Hepatocyte (in vitro differentiated cells): ENCODE measurements around the gene ACAD9. TPM values are rescaled to one million over a fixed set of nuclear protein-coding genes. Genes with fewer than 3 reads are reported as not detected.

Source experiments
- DNase-seq: peaks from one replicate; pipeline ENCODE4 v3.0.0-alpha.2; 2016; ENCODE audit warnings: low spot score
- H2AFZ ChIP-seq: fragments of 200-600 bp; sonication (generic); 2 replicates; pipeline ENCODE4 v1.6.0; 2016; ENCODE audit warnings: antibody characterized with exemption, mild to moderate bottlenecking
- H3K27ac ChIP-seq: fragments of 200-600 bp; sonication (generic); 2 replicates; pipeline ENCODE4 v1.5.1; 2016; ENCODE audit warnings: mild to moderate bottlenecking
- H3K27me3 ChIP-seq: fragments of 200-600 bp; sonication (generic); 2 replicates; pipeline ENCODE4 v1.6.1; 2016
- H3K36me3 ChIP-seq: fragments of 200-600 bp; sonication (generic); replicated peaks from 2 replicates; pipeline ENCODE4 v1.5.1; 2016; ENCODE audit warnings: low read depth; ENCODE audit not compliant: insufficient read depth
- H3K4me1 ChIP-seq: fragments of 200-600 bp; sonication (generic); 2 replicates; pipeline ENCODE4 v1.5.1; 2016; ENCODE audit warnings: mild to moderate bottlenecking, moderate library complexity; ENCODE audit not compliant: insufficient read depth
- H3K4me2 ChIP-seq: fragments of 200-600 bp; sonication (generic); 2 replicates; pipeline ENCODE4 v1.6.0; 2016
- H3K4me3 ChIP-seq: fragments of 200-600 bp; sonication (generic); 2 replicates; pipeline ENCODE4 v1.5.1; 2016; ENCODE audit warnings: mild to moderate bottlenecking
- H3K79me2 ChIP-seq: fragments of 200-600 bp; sonication (generic); 2 replicates; pipeline ENCODE4 v1.6.0; 2017; ENCODE audit warnings: mild to moderate bottlenecking
- H3K9me2 ChIP-seq: fragments of 200-600 bp; sonication (generic); replicated peaks from 2 replicates; pipeline ENCODE4 v1.6.0; 2017; ENCODE audit warnings: mild to moderate bottlenecking; ENCODE audit not compliant: insufficient read depth
- H3K9me3 ChIP-seq: fragments of 200-600 bp; sonication (generic); 2 replicates; pipeline ENCODE4 v1.5.1; 2016; ENCODE audit warnings: low read depth, mild to moderate bottlenecking
- H4K20me1 ChIP-seq: fragments of 200-600 bp; sonication (generic); 2 replicates; pipeline ENCODE4 v1.6.0; 2016; ENCODE audit warnings: mild to moderate bottlenecking; ENCODE audit not compliant: insufficient read depth, poor library complexity, severe bottlenecking
- EZH2 ChIP-seq: fragments of 200-600 bp; sonication (generic); IDR thresholded peaks from 2 replicates; pipeline ENCODE4 v1.6.1; 2016; ENCODE audit warnings: antibody characterized with exemption, mild to moderate bottlenecking, borderline replicate concordance
- EZH2phosphoT487 ChIP-seq: fragments of 200-600 bp; sonication (generic); IDR thresholded peaks from one replicate; pipeline ENCODE4 v1.6.1; 2018; ENCODE audit warnings: antibody characterized with exemption, mild to moderate bottlenecking, low read depth, moderate library complexity; ENCODE audit not compliant: unreplicated experiment, severe bottlenecking
- WGBS: methylation state at CpG from one replicate; pipeline ENCODE4 v1.1.6; 2016; ENCODE audit warnings: low lambda C conversion rate; ENCODE audit errors: missing lambda C conversion rate; 5-methylcytosine and 5-hydroxymethylcytosine counted together
- polyA plus RNA-seq: library from polyadenylated mRNA; unstranded; fragments of >200 nt; fragmentation: Nextera tagmentation; extraction: Ambion mirVana; gene quantifications from 2 replicates; pipeline ENCODE4 v1.2.1, GENCODE V29; 2016
- total RNA-seq: library from RNA; depleted of rRNA; stranded (reverse); fragments of >200 nt; gene quantifications from 2 replicates; pipeline ENCODE4 v1.2.3, GENCODE V29; 2014
- TF ChIP-seq, protein P1 (sequence below): fragments of 200-600 bp; sonication (generic); IDR thresholded peaks from 2 replicates; pipeline ENCODE4 v1.5.1; 2016; ENCODE audit warnings: antibody characterized with exemption, mild to moderate bottlenecking; ENCODE audit not compliant: poor library complexity

The ACAD9 gene
- total and polyA plus RNA-seq, 2 experiments from 2014 or later = 32.0 to 33.8 TPM

DNA sequence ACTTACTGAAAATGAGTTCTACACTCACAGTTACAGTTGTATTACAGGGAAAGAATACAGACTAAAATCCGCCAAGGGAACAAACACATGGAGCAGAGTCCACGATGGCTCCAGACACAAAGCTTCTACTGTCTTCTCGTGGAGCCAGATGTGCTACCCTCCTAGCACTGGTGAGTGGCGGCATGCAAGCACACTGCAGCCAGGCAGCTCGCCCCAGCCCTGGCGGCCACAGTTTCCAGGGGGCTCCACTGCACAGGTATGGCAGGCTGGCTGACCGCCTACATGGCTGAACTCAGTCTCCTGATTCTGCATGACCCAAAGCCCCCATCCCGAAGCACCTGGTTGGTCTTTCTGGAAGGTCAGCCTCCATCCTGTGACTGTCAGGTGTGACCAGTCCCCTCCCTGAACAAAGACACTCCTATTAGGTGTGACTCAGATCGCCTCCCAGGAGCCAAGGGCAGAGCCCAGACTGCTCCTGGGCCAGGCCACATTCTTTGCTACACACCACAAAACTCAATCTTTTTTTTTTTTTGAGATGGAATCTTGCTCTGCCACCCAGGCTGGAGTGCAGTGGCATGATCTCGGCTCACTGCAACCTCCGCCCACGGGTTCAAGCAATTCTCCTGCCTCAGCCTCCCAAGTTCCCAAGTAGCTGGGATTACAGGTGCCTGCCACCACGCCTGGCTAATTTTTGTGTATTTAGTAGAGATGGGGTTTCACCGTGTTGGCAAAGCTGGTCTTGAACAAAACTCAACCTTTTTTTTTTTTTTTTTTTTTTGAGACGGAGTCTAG is 62.9 kb downstream of the ACAD9 start:
- Histone ChIP-seq H3K36me3 (no peaks in the 10 kb centered on the region), H3K4me3 (no peak overlapping the region), H3K9me2 (no peaks in the 10 kb centered on the region), H4K20me1 (no peaks in the 10 kb centered on the region), H3K79me2 (no peaks in the 10 kb centered on the region), H3K4me2 (no peak overlapping the region), H3K4me1 (no peaks in the 10 kb centered on the region), H3K27me3 (no peaks in the 10 kb centered on the region), H3K9me3 (no peaks in the 10 kb centered on the region), H3K27ac (no peak overlapping the region), H2AFZ (no peak overlapping the region)
- TF ChIP-seq, protein P1, sequence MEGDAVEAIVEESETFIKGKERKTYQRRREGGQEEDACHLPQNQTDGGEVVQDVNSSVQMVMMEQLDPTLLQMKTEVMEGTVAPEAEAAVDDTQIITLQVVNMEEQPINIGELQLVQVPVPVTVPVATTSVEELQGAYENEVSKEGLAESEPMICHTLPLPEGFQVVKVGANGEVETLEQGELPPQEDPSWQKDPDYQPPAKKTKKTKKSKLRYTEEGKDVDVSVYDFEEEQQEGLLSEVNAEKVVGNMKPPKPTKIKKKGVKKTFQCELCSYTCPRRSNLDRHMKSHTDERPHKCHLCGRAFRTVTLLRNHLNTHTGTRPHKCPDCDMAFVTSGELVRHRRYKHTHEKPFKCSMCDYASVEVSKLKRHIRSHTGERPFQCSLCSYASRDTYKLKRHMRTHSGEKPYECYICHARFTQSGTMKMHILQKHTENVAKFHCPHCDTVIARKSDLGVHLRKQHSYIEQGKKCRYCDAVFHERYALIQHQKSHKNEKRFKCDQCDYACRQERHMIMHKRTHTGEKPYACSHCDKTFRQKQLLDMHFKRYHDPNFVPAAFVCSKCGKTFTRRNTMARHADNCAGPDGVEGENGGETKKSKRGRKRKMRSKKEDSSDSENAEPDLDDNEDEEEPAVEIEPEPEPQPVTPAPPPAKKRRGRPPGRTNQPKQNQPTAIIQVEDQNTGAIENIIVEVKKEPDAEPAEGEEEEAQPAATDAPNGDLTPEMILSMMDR = no peak
- TF ChIP-seq EZH2 (no peak), EZH2phosphoT487 (no peak)
- no peak for DNase-seq
- 85% methylated on average over 15 of the region's 15 CpGs for WGBS

DNA sequence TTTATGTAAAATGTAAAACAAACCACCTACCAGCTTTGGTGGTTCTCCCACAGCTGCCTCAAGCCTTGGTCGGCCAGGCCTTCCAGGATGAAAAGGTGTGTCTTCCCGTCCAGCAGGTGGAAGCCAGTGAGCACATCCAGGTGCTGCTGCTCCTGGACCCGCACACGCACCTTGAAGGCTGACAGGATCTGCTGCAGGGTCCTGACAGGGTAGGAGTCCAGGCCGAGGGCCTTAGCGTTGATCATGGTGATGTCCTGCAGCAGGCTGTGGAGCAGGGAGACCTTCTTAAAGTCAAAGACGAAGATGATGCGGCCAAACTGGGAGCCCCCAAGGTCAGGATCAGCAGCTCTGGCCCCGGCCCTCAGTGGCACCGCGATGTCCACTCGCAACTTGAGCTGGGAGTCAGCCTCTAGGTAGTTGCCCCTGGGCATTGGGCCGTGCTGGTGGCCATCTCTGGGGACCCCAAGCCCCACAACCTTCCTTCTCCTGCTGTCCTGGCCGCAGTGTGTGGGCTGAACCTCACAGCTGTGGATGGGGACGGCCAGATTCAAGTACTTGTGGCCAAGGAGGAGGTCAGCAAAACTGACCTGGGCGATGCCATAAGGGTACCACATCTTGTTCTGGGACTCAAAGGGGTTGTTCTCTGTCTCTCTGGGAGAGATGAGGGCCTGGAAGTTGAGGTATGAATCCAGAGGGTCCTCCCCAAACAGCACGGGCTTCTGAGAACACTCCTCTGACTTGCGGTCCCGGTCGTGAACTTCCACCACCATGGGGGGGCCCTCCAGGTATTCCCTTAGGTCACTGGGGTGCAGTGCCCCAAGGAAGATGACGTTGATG is 65.8 kb downstream of the ACAD9 start:
- H3K36me3 ChIP-seq = no peaks in the 10 kb centered on the region
- no peaks in the 10 kb centered on the region for H3K4me1 ChIP-seq
- H3K9me2 ChIP-seq = no peaks in the 10 kb centered on the region
- H3K27me3 ChIP-seq = no peaks in the 10 kb centered on the region
- H3K4me2 ChIP-seq = no peak overlapping the region
- no peak overlapping the region for H3K4me3 ChIP-seq
- H3K27ac ChIP-seq = no peak overlapping the region
- no peak for DNase-seq
- H4K20me1 ChIP-seq = no peaks in the 10 kb centered on the region
- no peaks in the 10 kb centered on the region for H3K9me3 ChIP-seq
- no peak overlapping the region for H2AFZ ChIP-seq
- TF ChIP-seq, protein P1 = no peak
- TF ChIP-seq EZH2phosphoT487 = no peak
- no peak for TF ChIP-seq EZH2
- 88% methylated on average over 21 of the region's 21 CpGs for WGBS
- H3K79me2 ChIP-seq = no peaks in the 10 kb centered on the region

DNA sequence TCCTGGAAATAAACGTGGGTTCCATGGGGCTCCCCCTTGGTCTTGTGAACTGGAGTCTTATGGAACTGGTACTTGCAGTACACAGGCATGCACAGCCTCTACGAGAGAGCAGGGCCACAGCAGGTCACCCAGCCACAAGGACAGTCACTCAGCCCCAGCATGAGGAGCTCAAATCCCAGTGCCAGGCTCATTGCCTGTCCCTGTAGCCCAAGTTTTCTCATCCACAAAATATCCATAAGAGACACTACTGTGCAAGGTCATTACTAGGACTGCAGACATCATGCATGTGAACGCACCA is 66.4 kb downstream of the ACAD9 start:
- TF ChIP-seq, protein P1 = no peak
- TF ChIP-seq EZH2phosphoT487 (no peak), EZH2 (no peak)
- Histone ChIP-seq H3K36me3 (no peaks in the 10 kb centered on the region), H3K27me3 (no peaks in the 10 kb centered on the region), H4K20me1 (no peaks in the 10 kb centered on the region), H3K9me2 (no peaks in the 10 kb centered on the region), H3K4me3 (no peak overlapping the region), H3K4me1 (no peaks in the 10 kb centered on the region), H3K9me3 (no peaks in the 10 kb centered on the region), H3K79me2 (no peaks in the 10 kb centered on the region), H3K4me2 (no peak overlapping the region), H3K27ac (no peak overlapping the region), H2AFZ (no peak overlapping the region)
- 85% methylated on average over 3 of the region's 3 CpGs for WGBS
- DNase-seq = no peak
